A549 (cell line): ENCODE results near the gene HCAR1. TPM values are rescaled to one million over a fixed set of nuclear protein-coding genes. Genes with fewer than 3 reads are reported as not detected.

Source experiments
- ATAC-seq, 2 experiments: fragments of 200-7000 bp in 1 of 2; fragments of >200 bp in 1 of 2; cut with Nextera tagmentation in 1 of 2; cut with Tn5 transposase in 1 of 2; 3 replicates each; pipeline versions ENCODE4 v1.8.0 to v1.9.1; 2018 to 2020; ENCODE audit warnings: mild to moderate bottlenecking in 1 of 2, moderate library complexity in 1 of 2
- CTCF ChIA-PET: fragments of 300-600 bp; sonication (Branson Sonifier 250); formaldehyde crosslinking; extraction: SDS; loops from one replicate; lab custom pipeline; 2021; ENCODE audit warnings: antibody characterized with exemption, inconsistent platforms; lab: Yijun Ruan, JAX
- POLR2A ChIA-PET: fragments of 350-600 bp; formaldehyde crosslinking; extraction: SDS; loops from one replicate; lab custom pipeline; 2021; ENCODE audit warnings: antibody characterized with exemption, inconsistent platforms; lab: Yijun Ruan, JAX
- DNase-seq, 2 experiments: peaks; one replicate each; pipeline versions ENCODE4 v3.0.0 to v3.0.0-alpha.2; 2011 to 2016; ENCODE audit warnings: low read depth in 1 of 2, low spot score in 1 of 2
- FAIRE-seq: peaks from 2 replicates; lab custom pipeline; 2011; peaks lifted over from hg19 to GRCh38; lab: Jason Lieb, UNC
- H3K27ac ChIP-seq, 2 experiments: fragments of >200 bp; sonication (Bioruptor Twin); formaldehyde crosslinking; 3 replicates each; pipeline ENCODE4 v1.5.1; 2016 to 2017
- H3K4me1 ChIP-seq: fragments of >200 bp; sonication (Bioruptor Twin); formaldehyde crosslinking; 3 replicates; pipeline ENCODE4 v1.6.1; 2016
- H3K4me2 ChIP-seq: fragments of >200 bp; sonication (Bioruptor Twin); formaldehyde crosslinking; 3 replicates; pipeline ENCODE4 v1.6.1; 2016
- H3K4me3 ChIP-seq: fragments of >200 bp; sonication (Bioruptor Twin); formaldehyde crosslinking; 3 replicates; pipeline ENCODE4 v1.5.1; 2016
- H3K9me3 ChIP-seq: fragments of >200 bp; sonication (Bioruptor Twin); formaldehyde crosslinking; 3 replicates; pipeline ENCODE4 v1.6.1; 2016
- CBX2 ChIP-seq: fragments of 200-600 bp; sonication (generic); IDR thresholded peaks from 2 replicates; pipeline ENCODE4 v1.6.1; 2016; ENCODE audit warnings: low read depth, mild to moderate bottlenecking, borderline replicate concordance
- CEBPB ChIP-seq, 2 experiments: fragments of >200 bp in 1 of 2; sonication (Bioruptor Twin) in 1 of 2; formaldehyde crosslinking in 1 of 2; IDR thresholded peaks; 2 replicates each; pipeline ENCODE4 v1.6.1; 2012 to 2016
- E2F6 ChIP-seq: IDR thresholded peaks from 2 replicates; pipeline ENCODE4 v1.6.1; 2012; ENCODE audit warnings: low read depth, borderline replicate concordance
- ESRRA ChIP-seq: fragments of 150-350 bp; IDR thresholded peaks from 2 replicates; pipeline ENCODE4 v1.6.1; 2014; ENCODE audit warnings: mild to moderate bottlenecking, low read length, borderline replicate concordance
- FOXS1 ChIP-seq: fragments of 250-450 bp; sonication (Bioruptor Pico); IDR thresholded peaks from 2 replicates; pipeline ENCODE4 v1.5.0; 2020; ENCODE audit warnings: mild to moderate bottlenecking, moderate library complexity
- HOXA7 ChIP-seq: fragments of 250-450 bp; sonication (Bioruptor Pico); IDR thresholded peaks from 2 replicates; pipeline ENCODE4 v1.5.0; 2020; ENCODE audit warnings: mild to moderate bottlenecking, moderate library complexity
- JUNB ChIP-seq: fragments of >200 bp; sonication (Bioruptor Twin); formaldehyde crosslinking; IDR thresholded peaks from 2 replicates; pipeline ENCODE4 v1.6.1; 2016
- KDM1A ChIP-seq: fragments of 200-600 bp; sonication (generic); IDR thresholded peaks from 2 replicates; pipeline ENCODE4 v1.6.1; 2016; ENCODE audit warnings: low read depth, mild to moderate bottlenecking
- KDM5A ChIP-seq: fragments of 200-600 bp; sonication (generic); IDR thresholded peaks from 2 replicates; pipeline ENCODE4 v1.6.1; 2016; ENCODE audit warnings: antibody characterized with exemption, mild to moderate bottlenecking
- MYC ChIP-seq: IDR thresholded peaks from 2 replicates; pipeline ENCODE4 v1.6.1; 2012; ENCODE audit warnings: mild to moderate bottlenecking, inconsistent platforms, low read length, improper control_type of control experiment, borderline replicate concordance
- NPAS2 ChIP-seq: fragments of 250-450 bp; sonication (Bioruptor Pico); IDR thresholded peaks from 2 replicates; pipeline ENCODE4 v1.8.0; 2022; ENCODE audit warnings: mild to moderate bottlenecking, moderate library complexity, borderline replicate concordance
- POLR2A ChIP-seq: IDR thresholded peaks from 2 replicates; pipeline ENCODE4 v1.6.1; 2012; ENCODE audit warnings: mild to moderate bottlenecking, low read length
- POLR2AphosphoS2 ChIP-seq: conservative IDR thresholded peaks from 2 replicates; pipeline ENCODE4 v1.6.1; 2012; ENCODE audit warnings: low read length, improper control_type of control experiment, inconsistent platforms
- RARB ChIP-seq: fragments of 250-450 bp; sonication (Bioruptor Pico); IDR thresholded peaks from 2 replicates; pipeline ENCODE4 v1.8.0; 2021; ENCODE audit warnings: mild to moderate bottlenecking, moderate library complexity
- REST ChIP-seq: fragments of 200-600 bp; sonication (generic); IDR thresholded peaks from 2 replicates; pipeline ENCODE4 v1.6.1; 2016; ENCODE audit warnings: antibody characterized with exemption, mild to moderate bottlenecking, moderate library complexity
- RFX5 ChIP-seq: fragments of 450-650 bp; IDR thresholded peaks from 2 replicates; pipeline ENCODE4 v1.7.1; 2014; ENCODE audit warnings: antibody characterized with exemption, mild to moderate bottlenecking, moderate library complexity
- RNF2 ChIP-seq: fragments of 200-600 bp; sonication (generic); IDR thresholded peaks from 2 replicates; pipeline ENCODE4 v1.6.1; 2016; ENCODE audit warnings: low read depth, mild to moderate bottlenecking, antibody characterized with exemption, moderate library complexity, borderline replicate concordance
- TFCP2L1 ChIP-seq: fragments of 250-450 bp; sonication (Bioruptor Pico); IDR thresholded peaks from 2 replicates; pipeline ENCODE4 v1.5.0; 2021; ENCODE audit warnings: mild to moderate bottlenecking
- ZC3H11A ChIP-seq: fragments of 450-650 bp; IDR thresholded peaks from 2 replicates; pipeline ENCODE4 v1.6.1; 2014; ENCODE audit warnings: antibody characterized with exemption, mild to moderate bottlenecking
- WGBS: methylation state at CpG from one replicate; pipeline ENCODE4 v1.1.6; 2017; ENCODE audit errors: missing lambda C conversion rate; 5-methylcytosine and 5-hydroxymethylcytosine counted together
- polyA plus RNA-seq, 4 experiments: library from polyadenylated mRNA; depleted of rRNA in 3 of 4; stranded (reverse); fragments of >200 nt; fragmentation: RNase III in 1 of 4; extraction: RNeasy Plus Mini Kit Qiagen cat#74134 plus additional on column Dnase treatment in 1 of 4; gene quantifications; 2 replicates in 3 of 4; 3 replicates in 1 of 4; pipeline ENCODE4 v1.2.3, GENCODE V29; 2011 to 2017

HCAR1 gene
- polyA plus RNA-seq, 2 of the 4 experiments (the other 2 are of a cell fraction) = 0.01 to 0.05 TPM

GRCh38 chr12:122743895-122744525 lies 13.4 kb upstream of the HCAR1 start:
- CTCF ChIA-PET = interaction anchor here (1.7 kb wide), 1 partner anchor 84 kb away, joined by 3 read pairs; no protein-coding TSS in a partner anchor
- POLR2A ChIA-PET = no interaction called here

GRCh38 chr12:122740351-122740750 lies 9.7 kb upstream of the HCAR1 start:
- H3K9me3 ChIP-seq = no peaks in the 10 kb centered on the region
- TF ChIP-seq CEBPB (IDR thresholded peaks at IDR 0.05) (peak; percentile 17 to 89; a peak in 3 of 4 replicates), KDM1A (no peak)
- POLR2A ChIA-PET = no interaction called here
- FAIRE-seq (no peak), DNase-seq (peak in 1 of 2 experiments; percentile 45), ATAC-seq (no peak)
- no peak overlapping the region for H3K4me2 ChIP-seq
- WGBS = 86% methylated on average over 7 of the region's 7 CpGs
- no peak overlapping the region for H3K27ac ChIP-seq
- CTCF ChIA-PET = interaction anchor here (0.8 to 2.2 kb wide), 3 partner anchors 12 to 103 kb away, joined by 3 to 11 read pairs (median 7); partner anchors contain the start of gene DENR
- no peaks in the 10 kb centered on the region for H3K4me1 ChIP-seq
- H3K4me3 ChIP-seq = no peak overlapping the region

More at GRCh38 chr12:122743895-122744525, 13.4 kb upstream of the HCAR1 start:
- ATAC-seq (no peak), FAIRE-seq (no peak)
- TF ChIP-seq RFX5 = no peak
- TF ChIP-seq ESRRA = no peak
- no peak for TF ChIP-seq TFCP2L1
- TF ChIP-seq RNF2 = no peak
- TF ChIP-seq POLR2A = no peak
- TF ChIP-seq REST = no peak
- no peak for TF ChIP-seq NPAS2 (CRISPR knock-in tag)
- TF ChIP-seq CBX2 = no peak
- no peak for TF ChIP-seq KDM5A
- TF ChIP-seq FOXS1 = no peak
- no peak for TF ChIP-seq ZC3H11A
- TF ChIP-seq HOXA7 (CRISPR knock-in tag) = no peak
- no peak for TF ChIP-seq E2F6
- TF ChIP-seq POLR2AphosphoS2 = no peak
- TF ChIP-seq RARB = no peak
- no peak for TF ChIP-seq JUNB
- TF ChIP-seq, all 56 proteins: peak for 0
- Histone ChIP-seq H3K9me3 (no peaks in the 10 kb centered on the region), H3K4me3 (no peak overlapping the region), H3K4me1 (0 out of 3 replicates have a peak, but pooled peaks cover 3% of the 10 kb centered on the region), H3K4me2 (no peak overlapping the region), H3K27ac (no peak overlapping the region)
- no peak for DNase-seq
- 91% methylated on average over 7 of the region's 7 CpGs for WGBS

DNA sequence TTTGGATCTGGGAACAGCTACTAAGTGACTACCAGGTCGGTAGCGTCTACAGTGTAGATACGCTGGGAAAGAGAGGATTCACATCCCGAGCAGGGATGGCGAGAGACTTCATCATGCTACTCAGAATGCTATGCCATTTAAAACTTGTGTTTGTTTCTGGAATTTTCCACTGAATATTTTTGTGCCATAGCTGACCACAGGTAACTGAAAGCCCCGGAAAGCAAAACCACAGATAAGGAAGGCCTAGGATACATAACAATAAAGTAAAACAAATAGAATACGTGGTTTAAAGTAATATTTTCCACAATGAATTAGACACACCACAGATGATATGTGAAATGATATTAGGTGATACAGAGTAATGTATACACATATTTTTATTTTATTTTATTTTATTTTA lies 7.9 kb upstream of the HCAR1 start:
- Histone ChIP-seq H3K4me2 (no peak overlapping the region), H3K4me3 (no peak overlapping the region), H3K4me1 (no peaks in the 10 kb centered on the region), H3K9me3 (no peaks in the 10 kb centered on the region), H3K27ac (no peak overlapping the region)
- ChIA-PET CTCF (interaction anchor here (0.8 to 2.2 kb wide), 2 partner anchors 14 to 101 kb away, joined by 3 to 7 read pairs; no protein-coding TSS in a partner anchor), POLR2A (interaction anchor here (1.1 kb wide), 1 partner anchor 12 kb away, joined by 3 read pairs; no protein-coding TSS in a partner anchor)
- WGBS = 92% methylated on average over 7 of the region's 7 CpGs
- DNase-seq (no peak), FAIRE-seq (no peak), ATAC-seq (no peak)
- no peak for TF ChIP-seq MYC
